ENCODE measurements around the gene LRFN2. TPM values are rescaled to one million over a fixed set of nuclear protein-coding genes. Genes with fewer than 3 reads are reported as not detected.

Gene LRFN2
- total and polyA plus RNA-seq, 2 of the 8 experiments (the other 6 are each of a cell fraction or from before 2014, with no cell fraction given): 2.3 TPM

- Histone ChIP-seq H3K79me2 (ENCODE audit: control insufficient read depth in 1 of 2, insufficient read depth in 2 of 2, low read length in 2 of 2) (no peaks in the 10 kb centered on the region), H3K56ac (replicated peaks; ENCODE audit: insufficient read length, low read depth, low read length) (no peak overlapping the region), H3K27ac (ENCODE audit: low read depth, low read length) (no peak overlapping the region), H3K23ac (ENCODE audit: insufficient read length) (no peak overlapping the region), H3K27me3 (replicated peaks in 1 of 4; ENCODE audit: control insufficient read depth in 3 of 4, extremely low read depth in 1 of 4, insufficient read depth in 3 of 4, low read length in 3 of 4) (no peaks in the 10 kb centered on the region), H2BK120ac (replicated peaks; ENCODE audit: low read depth, low read length) (no peak overlapping the region), H2BK5ac (ENCODE audit: low read depth, low read length) (no peak overlapping the region; the same call in 1 of the 2 replicates), H2BK15ac (ENCODE audit: low read length) (no peak overlapping the region), H4K8ac (ENCODE audit: extremely low read depth, insufficient read depth, low read length) (no peak overlapping the region), H2BK20ac (ENCODE audit: low read length) (0 out of 2 replicates have a peak overlapping the region, but pooled peaks have one; percentile 48), H4K91ac (replicated peaks; ENCODE audit: insufficient read length, low read length) (peak overlapping the region; percentile 75), H4K20me1 (replicated peaks in 1 of 2; ENCODE audit: control insufficient read depth in 1 of 2, insufficient read depth in 2 of 2, low read length in 2 of 2) (no peaks in the 10 kb centered on the region), H3K9me3 (ENCODE audit: insufficient read depth in 2 of 2, low read depth in 1 of 2, low read length in 1 of 2) (no peaks in the 10 kb centered on the region), H3K9ac (replicated peaks in 1 of 4; ENCODE audit: extremely low read depth in 1 of 4, low read depth in 3 of 4, low read length in 3 of 4) (no peak overlapping the region), H4K5ac (ENCODE audit: insufficient read length, low read depth, low read length) (peak overlapping the region; percentile 28), H3K79me1 (ENCODE audit: low read depth, low read length) (no peaks in the 10 kb centered on the region), H3K18ac (ENCODE audit: extremely low read depth, low read length) (peak overlapping the region; percentile 85; the same call in 1 of the 2 replicates), H3K36me3 (ENCODE audit: control insufficient read depth in 2 of 4, insufficient read depth in 4 of 4, low read length in 3 of 4) (no peaks in the 10 kb centered on the region), H3K14ac (ENCODE audit: insufficient read length) (no peak overlapping the region), H3K4me2 (ENCODE audit: insufficient read depth in 1 of 2, low read depth in 2 of 2, low read length in 2 of 2) (peak overlapping the region in 1 of 2 experiments; percentile 41; a peak in 2 of 4 replicates), H2AFZ (ENCODE audit: low read length) (0 out of 2 replicates have a peak overlapping the region, but pooled peaks have one; percentile 72), H2AK5ac (ENCODE audit: low read depth, low read length) (no peak overlapping the region), H3K23me2 (ENCODE audit: low read depth, low read length) (no peaks in the 10 kb centered on the region), H3K4me1 (replicated peaks in 1 of 4; ENCODE audit: control insufficient read depth in 3 of 4, insufficient read depth in 4 of 4, low read length in 3 of 4) (peaks cover 0 to 2% (median 0%) of the 10 kb centered on the region in 4 experiments; a peak in 1 of 7 replicates), H3K4me3 (ENCODE audit: extremely low read depth in 1 of 4, insufficient read depth in 2 of 4, low read depth in 3 of 4, low read length in 4 of 4) (peak overlapping the region in 2 of 4 experiments; percentile 8 to 23; a peak in 2 of 8 replicates), H3K4ac (replicated peaks; ENCODE audit: insufficient read length, low read depth, low read length) (no peak overlapping the region), H2BK12ac (ENCODE audit: low read depth, low read length) (peak overlapping the region; percentile 80; the same call in 1 of the 2 replicates)
- peak; percentile 69 for FAIRE-seq
- 71% methylated on average over 6 of the region's 6 CpGs; no CpG with 5 or more reads in 1 of the 2 experiments for WGBS, 2 experiments (ENCODE audit: extremely low coverage in 1 of 2, insufficient coverage in 1 of 2, insufficient read length in 1 of 2, insufficient replicate concordance in 2 of 2, low coverage in 1 of 2, low lambda C conversion rate in 2 of 2, missing lambda C conversion rate in 1 of 2)
- ChIA-PET CTCF (ENCODE audit: partially characterized antibody) (interaction anchor here (1.0 to 1.8 kb wide), 10 partner anchors 13 to 193 kb away, joined by 3 to 5 read pairs (median 3); no protein-coding TSS in a partner anchor), POLR2A (ENCODE audit: partially characterized antibody) (interaction anchor here (1.0 kb wide), 1 partner anchor 14 kb away, joined by 3 read pairs; no protein-coding TSS in a partner anchor)
- DNase-seq (ENCODE audit: low read depth in 1 of 2, low spot score in 2 of 2): peak in 1 of 2 experiments; percentile 63
- TF ChIP-seq EZH2 (IDR thresholded peaks at IDR 0.05; ENCODE audit: low read depth, low read length, severe bottlenecking): no peak
- no peak for TF ChIP-seq TEAD4 (IDR thresholded peaks at IDR 0.05; ENCODE audit: low read depth, low read length)
- TF ChIP-seq TAF1 (IDR thresholded peaks at IDR 0.05; ENCODE audit: low read depth, low read length): no peak
- TF ChIP-seq HDAC2 (IDR thresholded peaks at IDR 0.05; ENCODE audit: borderline replicate concordance in 1 of 2, low read depth in 2 of 2, low read length in 2 of 2): no peak
- no peak for TF ChIP-seq PHF8 (conservative IDR thresholded peaks at IDR 0.05; ENCODE audit: low read depth, low read length)
- TF ChIP-seq USF2 (IDR thresholded peaks at IDR 0.05; ENCODE audit: low read length): no peak
- TF ChIP-seq CEBPB (IDR thresholded peaks at IDR 0.05; ENCODE audit: low read depth, low read length): no peak
- TF ChIP-seq SRF (IDR thresholded peaks at IDR 0.05; ENCODE audit: low read depth, low read length): no peak
- no peak for TF ChIP-seq ZNF274 (IDR thresholded peaks at IDR 0.05; ENCODE audit: borderline replicate concordance, extremely low read depth, low read length)
- TF ChIP-seq SP2 (IDR thresholded peaks at IDR 0.05; ENCODE audit: low read length): no peak
- TF ChIP-seq CHD2 (IDR thresholded peaks at IDR 0.05; ENCODE audit: low read length): no peak
Observed at GRCh38 chr6:40398810-40399477, 188.2 kb downstream of the LRFN2 start.

Measured in H1 (cell line).